Measurements from ENCODE around the gene DIP2B.

Gene DIP2B

GRCh38 chr12:50579757-50580267 is 75.0 kb downstream of the DIP2B start:
- no peak for DNase-seq

- DNase-seq, result no peak
Observed at GRCh38 chr12:50580436-50580835, 75.7 kb downstream of the DIP2B start.

GRCh38 chr12:50581226-50582184 is 76.7 kb downstream of the DIP2B start:
- DNase-seq, result no peak

GRCh38 chr12:50584135-50584534 is 79.3 kb downstream of the DIP2B start:
- no peak for DNase-seq

GRCh38 chr12:50589650-50590435 is 85.1 kb downstream of the DIP2B start:
- no peak for DNase-seq

GRCh38 chr12:50590869-50591268 is 86.1 kb downstream of the DIP2B start:
- DNase-seq, result no peak

- DNase-seq, result no peak
Observed at GRCh38 chr12:50595667-50596066, 90.9 kb downstream of the DIP2B start.

- peak in 2 of 4 experiments; percentile 14 to 17 for DNase-seq
Observed at GRCh38 chr12:50597200-50598195, 92.7 kb downstream of the DIP2B start.

- DNase-seq, result no peak
Observed at GRCh38 chr12:50598321-50598862, 93.6 kb downstream of the DIP2B start.

GRCh38 chr12:50599366-50600095 is 94.7 kb downstream of the DIP2B start:
- no peak for DNase-seq

- DNase-seq, result no peak
Observed at GRCh38 chr12:50600364-50600763, 95.6 kb downstream of the DIP2B start.

GRCh38 chr12:50603817-50604639 is 99.2 kb downstream of the DIP2B start:
- DNase-seq, result no peak

GRCh38 chr12:50604640-50604920 is 99.8 kb downstream of the DIP2B start:
- DNase-seq, result no peak

- DNase-seq, result no peak
Observed at GRCh38 chr12:50606675-50607375, 102.0 kb downstream of the DIP2B start.

GRCh38 chr12:50609292-50609874 is 104.6 kb downstream of the DIP2B start:
- DNase-seq, result no peak

GRCh38 chr12:50610171-50610570 is 105.4 kb downstream of the DIP2B start:
- no peak for DNase-seq

- DNase-seq, result no peak
Observed at GRCh38 chr12:50611021-50611744, 106.4 kb downstream of the DIP2B start.

GRCh38 chr12:50612882-50613281 is 108.1 kb downstream of the DIP2B start:
- no peak for DNase-seq

GRCh38 chr12:50613463-50613862 is 108.7 kb downstream of the DIP2B start:
- no peak for DNase-seq
